ENCODE data around the gene ATP2C2.

GRCh38 chr16:84500531-84500930 lies 132.2 kb downstream of the ATP2C2 start:
- TF ChIP-seq, protein P1, sequence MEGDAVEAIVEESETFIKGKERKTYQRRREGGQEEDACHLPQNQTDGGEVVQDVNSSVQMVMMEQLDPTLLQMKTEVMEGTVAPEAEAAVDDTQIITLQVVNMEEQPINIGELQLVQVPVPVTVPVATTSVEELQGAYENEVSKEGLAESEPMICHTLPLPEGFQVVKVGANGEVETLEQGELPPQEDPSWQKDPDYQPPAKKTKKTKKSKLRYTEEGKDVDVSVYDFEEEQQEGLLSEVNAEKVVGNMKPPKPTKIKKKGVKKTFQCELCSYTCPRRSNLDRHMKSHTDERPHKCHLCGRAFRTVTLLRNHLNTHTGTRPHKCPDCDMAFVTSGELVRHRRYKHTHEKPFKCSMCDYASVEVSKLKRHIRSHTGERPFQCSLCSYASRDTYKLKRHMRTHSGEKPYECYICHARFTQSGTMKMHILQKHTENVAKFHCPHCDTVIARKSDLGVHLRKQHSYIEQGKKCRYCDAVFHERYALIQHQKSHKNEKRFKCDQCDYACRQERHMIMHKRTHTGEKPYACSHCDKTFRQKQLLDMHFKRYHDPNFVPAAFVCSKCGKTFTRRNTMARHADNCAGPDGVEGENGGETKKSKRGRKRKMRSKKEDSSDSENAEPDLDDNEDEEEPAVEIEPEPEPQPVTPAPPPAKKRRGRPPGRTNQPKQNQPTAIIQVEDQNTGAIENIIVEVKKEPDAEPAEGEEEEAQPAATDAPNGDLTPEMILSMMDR (IDR thresholded peaks at IDR 0.05; ENCODE audit: low read length) = no peak
- no peak for TF ChIP-seq EZH2phosphoT487 (IDR thresholded peaks at IDR 0.05; ENCODE audit: low read length)
- TF ChIP-seq EZH2 (optimal IDR thresholded peaks at IDR 0.05; ENCODE audit: low read depth, low read length) = no peak
